Fibroblast of skin of back (primary cell): ENCODE results near the gene MFN2.

Experiments used
- DNase-seq: peaks from one replicate; pipeline ENCODE4 v3.0.0-alpha.2; 2013

Gene MFN2

DNA sequence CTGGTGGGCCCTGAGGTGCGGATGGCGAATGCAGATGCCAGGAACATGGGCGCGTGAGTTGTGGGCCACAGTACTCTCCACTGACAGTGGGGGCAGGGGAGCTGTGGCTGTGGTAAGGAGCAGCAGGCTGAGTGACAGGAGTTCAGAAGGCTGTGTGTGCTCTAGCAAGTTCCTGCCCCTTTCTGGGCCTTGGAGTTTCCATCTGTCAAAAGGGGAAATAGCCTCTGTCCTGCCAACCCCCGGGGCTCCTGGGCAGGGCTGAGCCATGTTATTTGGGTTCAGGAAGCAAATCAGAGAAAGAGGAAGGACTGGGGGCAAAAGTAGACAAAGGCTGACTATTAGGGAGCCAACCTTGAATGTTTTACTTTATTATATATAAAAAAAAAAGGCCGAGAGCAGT is 19.5 kb upstream of the MFN2 start:
- no peak for DNase-seq

DNA sequence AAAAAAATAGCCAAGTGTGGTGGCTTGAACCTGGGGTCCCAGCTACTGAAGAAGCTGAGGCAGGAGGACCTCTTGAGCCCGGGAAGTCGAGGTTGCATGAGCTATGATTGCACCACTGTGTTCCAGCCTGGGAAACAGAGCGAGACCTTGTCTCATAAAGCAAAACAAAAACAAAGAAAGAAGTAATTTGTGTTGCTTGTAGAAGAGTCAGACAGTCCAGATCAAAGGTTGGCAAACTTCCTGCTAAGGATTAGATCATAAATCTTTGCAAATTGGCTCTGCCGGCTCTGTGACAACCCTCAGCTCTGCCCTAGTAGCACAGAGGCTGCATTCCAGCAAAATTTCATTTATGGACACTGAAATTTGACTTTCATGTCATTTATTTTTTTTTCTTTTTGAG is 19.0 kb upstream of the MFN2 start:
- DNase-seq = no peak

DNA sequence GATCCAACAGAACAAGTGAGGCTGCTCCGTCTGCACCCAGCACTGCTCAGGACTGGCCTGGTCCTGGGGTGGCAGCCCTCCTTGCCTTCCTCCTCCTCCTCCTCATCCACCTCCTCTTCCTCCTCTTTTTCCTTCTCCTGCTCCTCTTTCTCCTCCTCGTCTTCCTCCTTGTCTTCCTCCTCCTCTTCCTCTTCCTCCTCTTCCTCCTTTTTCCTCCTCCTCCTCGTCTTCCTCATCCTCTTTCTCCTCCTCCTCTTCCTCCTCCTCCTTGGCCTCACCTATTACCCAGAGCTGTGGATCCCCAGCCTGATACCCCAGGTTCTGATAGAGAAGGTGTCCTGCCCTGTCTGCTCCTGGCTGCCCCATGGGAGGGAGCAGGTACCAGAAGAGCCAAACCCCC is 16.6 kb upstream of the MFN2 start:
- no peak for DNase-seq

DNA sequence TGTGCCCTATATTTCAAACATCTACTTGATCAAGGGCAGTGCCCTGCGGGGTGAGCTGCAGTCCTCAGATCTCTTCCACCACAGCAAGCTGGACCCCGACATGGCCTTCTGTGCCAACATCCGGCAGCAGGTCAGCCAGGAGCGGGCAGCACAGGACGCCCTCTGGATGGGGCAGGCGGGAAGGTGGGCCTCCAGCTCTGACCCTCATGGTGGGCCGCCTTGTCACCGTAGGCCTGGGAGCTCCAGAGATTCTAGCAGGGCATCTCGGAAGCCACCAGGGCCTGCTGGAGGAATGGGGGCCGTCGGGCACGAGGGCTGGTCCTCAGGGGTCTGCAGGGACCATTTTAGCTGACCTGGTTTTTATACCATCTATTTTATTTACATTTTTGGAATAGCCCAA is 15.6 kb upstream of the MFN2 start:
- no peak for DNase-seq

DNA sequence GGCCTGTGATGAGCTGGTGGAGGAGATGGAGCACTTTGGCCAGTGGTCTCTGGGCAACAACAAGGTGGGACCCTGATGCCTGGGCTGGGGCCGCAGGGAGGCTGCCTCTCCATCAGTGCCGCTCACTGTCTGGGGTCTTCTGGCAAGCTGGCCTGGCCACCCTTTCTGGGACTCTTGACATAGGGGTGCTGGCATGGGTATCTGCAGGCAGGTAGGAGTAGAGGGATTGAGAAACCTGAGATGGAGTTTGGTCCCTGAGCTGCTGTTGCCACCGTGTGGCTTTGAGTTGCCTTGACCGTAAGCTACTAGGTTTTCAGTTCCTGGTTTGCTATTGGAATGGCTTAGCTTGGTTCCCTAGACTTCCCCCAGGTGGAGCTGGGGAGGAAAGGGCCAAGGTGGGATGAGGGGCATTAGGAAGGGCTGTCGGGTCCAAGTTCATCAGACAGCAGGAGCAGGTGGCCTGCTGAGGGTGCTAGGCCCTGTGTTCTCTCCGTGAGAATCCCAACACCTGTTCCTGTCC is 13.2 kb upstream of the MFN2 start:
- peak; percentile 21 for DNase-seq

DNA sequence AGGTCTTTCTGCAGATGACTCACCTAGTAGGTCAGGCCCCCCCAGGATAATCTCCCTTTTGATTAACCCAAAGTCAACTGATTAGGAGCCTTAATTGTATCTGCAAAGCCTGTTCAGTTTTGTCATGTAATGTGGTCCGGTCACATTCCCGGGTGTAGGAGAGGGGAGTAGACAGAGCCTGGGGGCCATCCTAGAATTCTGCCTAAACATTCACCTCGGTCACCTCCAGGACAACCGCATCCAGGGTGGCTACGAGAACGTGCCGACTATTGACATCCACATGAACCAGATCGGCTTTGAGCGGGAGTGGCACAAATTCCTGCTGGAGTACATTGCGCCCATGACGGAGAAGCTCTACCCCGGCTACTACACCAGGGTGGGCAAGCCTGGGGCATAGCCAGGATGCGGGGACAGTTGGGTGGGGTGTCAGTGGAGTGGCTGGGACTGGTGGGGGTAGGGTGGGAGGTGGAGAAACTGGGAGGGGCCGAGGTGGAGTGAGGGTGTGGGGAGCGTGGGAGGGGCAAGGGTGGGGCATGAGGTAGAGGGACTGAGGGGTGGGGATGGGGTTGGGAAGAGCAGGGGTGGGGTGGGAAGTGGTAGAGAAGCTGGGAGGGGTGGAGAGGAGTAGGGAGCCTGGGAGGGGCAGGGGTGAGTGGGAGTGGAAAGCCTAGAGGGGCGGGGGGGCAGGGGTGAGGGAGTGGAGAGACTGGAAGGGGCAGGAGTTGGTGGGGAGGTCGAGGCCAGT is 9.6 kb upstream of the MFN2 start:
- DNase-seq = no peak

DNA sequence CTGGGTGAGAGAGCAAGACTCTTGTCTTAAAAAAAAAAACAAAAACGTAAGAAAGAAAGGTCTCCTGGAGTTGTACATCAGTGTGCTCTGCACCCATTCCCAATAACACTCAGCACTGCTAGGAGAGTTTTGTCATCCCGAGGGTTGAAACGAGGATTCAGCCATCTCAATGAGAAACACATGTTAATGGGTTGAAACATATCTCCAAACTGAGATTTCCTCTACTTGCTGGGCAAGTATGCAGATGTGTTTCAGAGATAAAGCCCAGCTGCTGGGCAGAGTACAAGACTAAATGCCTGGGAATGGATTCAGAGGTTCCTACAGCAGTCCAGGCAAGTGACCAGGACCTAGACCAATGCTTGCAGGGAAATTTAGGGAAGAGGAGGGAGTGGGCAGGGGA is 2.6 kb upstream of the MFN2 start:
- DNase-seq = no peak

DNA sequence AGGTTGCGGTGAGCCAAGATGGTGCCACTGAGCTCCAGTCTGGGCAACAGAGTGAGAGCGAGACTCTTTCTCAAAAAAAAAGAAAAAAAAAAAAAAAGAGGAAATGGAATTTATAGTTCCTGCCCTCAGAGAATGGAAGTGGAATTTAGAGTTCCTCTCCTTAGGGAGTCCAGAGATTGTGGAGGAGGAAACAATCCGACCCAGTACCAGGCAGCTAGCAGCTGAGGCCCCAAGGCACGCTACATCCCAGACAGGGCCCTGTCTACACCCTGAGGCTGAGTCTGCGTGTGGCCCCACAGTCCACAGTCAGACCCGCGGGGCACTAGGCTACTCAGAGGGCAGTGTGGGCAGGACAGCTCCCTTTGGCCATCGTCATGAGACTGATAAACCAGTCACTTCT is 1.9 kb upstream of the MFN2 start:
- DNase-seq = no peak

DNA sequence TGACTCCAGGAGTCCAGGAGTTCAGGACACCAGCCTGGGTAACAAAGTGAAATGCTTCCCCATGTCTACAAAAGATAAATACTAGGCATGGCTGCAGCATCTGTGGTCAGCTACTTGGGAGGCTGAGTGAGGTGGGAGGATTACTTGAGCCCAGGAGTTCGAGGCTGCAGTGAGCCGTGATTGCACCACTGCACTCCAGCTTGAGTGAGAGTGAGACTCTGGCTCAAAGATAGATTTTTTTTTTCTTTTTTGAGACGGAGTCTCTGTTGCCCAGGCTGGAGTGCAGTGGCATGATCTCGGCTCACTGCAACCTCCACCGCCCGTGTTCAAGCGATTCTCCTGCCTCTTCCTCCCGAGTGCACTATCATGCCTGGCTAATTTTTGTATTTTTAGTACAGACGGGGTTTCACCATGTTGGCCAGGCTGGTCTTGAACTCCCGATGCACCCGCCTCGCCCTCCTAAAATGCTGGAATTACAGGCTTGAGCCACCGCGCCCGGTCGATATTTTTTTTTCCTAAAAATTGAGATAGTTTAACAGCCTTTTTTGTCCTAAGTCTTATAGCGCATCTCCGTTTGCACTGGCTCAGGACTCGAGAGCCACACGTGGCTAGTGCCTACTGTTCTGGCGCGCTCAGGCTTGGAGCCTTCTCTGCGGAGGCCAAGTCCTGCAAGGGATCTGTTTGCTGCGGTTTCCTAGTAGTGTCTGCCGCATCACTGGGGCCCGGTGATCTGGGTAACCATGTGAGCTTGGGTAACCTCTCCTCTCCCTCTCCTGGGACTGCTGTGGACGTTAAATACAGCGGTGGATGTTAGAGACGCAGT is 1.0 kb upstream of the MFN2 start:
- DNase-seq = no peak

DNA sequence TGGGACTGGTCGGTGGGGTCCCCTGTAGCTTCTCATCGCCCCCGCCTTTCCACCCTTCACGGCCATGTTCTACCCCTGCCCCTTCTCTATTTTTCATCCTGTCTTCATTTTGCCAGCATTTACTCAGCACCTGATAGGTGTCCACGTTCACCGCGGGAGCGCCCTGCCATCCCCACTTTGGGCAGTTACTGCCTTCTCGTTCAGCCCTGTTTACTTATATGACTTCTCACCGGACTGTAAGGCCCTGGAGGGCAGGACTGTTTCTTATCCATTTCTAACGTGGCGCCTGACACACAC is 380 bp downstream of the MFN2 start:
- DNase-seq = no peak

DNA sequence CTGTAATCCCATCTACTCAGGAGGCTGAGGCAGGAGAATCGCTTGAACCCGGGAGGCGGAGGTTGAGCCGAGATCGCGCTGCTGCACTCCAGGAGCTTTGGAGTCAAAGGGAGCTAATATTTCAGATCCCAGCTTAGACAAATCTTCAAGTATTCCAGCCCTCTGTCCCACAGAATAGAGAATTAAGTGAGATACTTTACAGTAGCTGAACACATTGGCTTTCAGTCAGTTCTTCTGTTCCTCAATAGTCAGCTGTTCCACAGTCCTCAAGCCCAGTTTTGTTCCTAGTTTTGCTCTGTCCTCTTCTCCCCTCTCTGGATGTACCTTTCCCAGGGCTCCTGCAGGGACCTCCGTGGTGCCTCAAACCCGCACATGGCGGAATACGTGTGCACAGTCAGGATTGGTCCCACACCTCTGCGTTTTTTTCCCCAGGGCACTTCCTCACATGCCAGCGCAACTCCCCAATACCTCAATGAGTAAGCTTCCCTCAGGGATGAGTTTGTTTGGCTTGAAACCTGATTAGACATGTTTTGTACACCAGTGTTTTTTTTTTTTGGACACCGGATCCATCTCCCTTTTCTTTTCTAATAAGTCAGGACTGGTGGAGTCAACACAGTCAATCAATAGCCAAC is 1.2 kb downstream of the MFN2 start:
- DNase-seq = no peak

DNA sequence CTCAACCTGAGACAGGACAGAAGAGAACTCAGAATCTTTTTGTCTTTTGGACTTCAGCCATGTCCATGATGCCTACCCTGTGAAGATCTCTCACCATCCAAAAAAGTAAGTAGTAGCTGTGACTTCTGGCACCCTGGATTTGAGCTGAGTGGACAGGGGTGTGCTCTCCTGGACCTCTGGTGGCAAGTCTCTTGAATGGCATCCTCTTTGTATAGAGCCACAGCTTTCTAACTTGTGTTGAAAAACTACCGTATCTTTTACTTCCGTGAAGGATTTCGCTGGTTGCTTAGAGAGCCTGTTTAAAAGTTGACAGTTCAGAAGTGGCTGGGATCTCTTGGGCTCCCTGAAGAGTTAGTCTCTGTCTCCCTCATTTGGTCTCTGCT is 1.8 kb downstream of the MFN2 start:
- peak; percentile 33 for DNase-seq

DNA sequence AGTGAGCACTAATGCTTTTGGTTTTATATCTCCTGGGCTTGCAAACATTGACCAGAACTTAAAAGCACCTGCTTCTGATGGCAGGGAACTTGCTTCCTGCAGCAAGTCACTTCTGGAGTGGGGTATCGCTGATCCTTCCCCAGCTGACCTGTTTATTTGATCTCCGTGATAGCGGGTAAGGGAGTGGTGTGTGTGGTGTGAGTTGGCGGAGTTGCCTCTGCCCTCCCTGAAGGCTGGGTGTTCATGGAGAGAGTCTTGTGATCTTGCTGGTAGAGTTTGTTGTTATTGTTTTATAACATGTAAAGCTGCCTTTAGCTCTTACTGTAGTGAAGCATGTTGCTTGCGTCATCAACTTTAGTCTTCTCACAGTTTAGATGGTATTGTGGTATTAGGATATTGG is 3.9 kb downstream of the MFN2 start:
- DNase-seq = no peak

DNA sequence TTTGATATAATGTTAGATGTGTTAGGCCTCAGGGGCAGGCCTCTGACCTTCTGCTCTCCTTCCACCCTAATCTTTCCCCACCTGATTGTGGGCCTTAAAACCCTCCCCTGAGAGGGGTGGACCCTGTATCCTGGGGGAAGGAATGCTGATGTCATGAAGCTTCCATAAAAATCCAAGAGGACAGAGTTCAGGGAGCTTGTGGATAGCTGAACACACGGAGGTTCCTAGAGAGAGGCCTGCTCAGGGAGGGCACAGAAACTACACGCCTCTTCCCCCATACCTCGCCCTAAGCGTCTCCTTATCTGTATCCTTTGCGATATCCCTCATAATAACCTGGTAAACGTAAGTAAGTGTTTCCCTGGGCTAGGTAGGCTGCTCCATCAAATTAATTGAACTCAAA is 4.3 kb downstream of the MFN2 start:
- DNase-seq = no peak

DNA sequence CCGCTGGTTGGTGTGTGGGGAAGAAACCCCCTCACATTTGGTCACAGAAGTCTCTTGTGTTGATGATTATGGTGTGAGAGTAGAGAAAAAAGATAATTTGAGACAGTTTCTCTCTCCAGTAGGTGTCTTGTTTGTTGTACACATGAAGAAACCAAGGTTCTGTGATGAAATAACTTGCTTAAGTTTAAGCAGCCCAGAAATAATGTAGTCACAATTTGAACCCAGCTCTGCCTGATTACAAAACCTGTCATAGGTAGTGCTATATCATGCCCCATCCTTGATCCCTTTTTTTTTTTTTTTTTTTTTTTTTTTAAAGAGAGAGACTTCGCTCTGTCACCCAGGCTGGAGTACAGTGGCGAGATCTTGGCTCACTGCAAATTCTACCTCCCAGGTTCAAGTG is 4.9 kb downstream of the MFN2 start:
- DNase-seq = no peak

DNA sequence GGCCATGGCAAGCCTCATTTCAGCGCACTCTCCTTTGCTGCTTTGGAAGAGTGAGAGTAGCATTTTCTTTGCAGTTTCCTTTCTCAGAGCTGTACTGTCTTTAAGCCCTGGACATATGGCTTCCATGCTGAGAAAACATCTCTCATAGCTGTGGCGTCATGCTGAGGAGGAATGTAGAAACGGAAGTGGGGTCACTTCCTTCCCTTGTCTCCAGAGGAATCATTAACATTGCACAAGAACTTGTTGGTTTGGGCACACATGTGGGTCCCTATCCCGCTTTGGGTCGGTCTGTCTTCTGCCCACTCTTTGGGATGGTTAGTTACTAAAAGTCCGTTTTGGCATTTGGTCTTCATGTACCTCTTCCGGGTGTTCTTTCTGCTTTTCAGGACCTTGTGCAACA is 5.6 kb downstream of the MFN2 start:
- DNase-seq = peak; percentile 89

DNA sequence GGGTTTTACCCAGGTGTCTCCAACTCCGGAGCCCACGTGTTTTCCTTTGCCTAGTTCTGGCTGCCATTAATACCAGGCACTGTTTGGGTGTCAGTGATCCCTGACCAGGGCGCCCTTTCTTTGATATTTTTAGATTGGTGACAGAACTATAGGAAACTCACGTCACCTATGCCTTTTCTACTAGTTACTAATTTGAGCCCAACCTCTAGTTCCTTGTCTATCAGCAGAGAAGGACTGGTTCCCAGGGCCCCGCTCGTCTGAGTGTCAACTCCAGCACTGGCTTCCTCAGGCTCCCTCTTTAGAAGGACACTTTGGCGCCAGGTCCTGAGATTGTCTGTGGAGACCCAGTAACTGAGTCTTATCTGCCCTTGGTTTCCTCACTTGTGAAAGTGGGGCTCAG is 9.4 kb downstream of the MFN2 start:
- DNase-seq = no peak

DNA sequence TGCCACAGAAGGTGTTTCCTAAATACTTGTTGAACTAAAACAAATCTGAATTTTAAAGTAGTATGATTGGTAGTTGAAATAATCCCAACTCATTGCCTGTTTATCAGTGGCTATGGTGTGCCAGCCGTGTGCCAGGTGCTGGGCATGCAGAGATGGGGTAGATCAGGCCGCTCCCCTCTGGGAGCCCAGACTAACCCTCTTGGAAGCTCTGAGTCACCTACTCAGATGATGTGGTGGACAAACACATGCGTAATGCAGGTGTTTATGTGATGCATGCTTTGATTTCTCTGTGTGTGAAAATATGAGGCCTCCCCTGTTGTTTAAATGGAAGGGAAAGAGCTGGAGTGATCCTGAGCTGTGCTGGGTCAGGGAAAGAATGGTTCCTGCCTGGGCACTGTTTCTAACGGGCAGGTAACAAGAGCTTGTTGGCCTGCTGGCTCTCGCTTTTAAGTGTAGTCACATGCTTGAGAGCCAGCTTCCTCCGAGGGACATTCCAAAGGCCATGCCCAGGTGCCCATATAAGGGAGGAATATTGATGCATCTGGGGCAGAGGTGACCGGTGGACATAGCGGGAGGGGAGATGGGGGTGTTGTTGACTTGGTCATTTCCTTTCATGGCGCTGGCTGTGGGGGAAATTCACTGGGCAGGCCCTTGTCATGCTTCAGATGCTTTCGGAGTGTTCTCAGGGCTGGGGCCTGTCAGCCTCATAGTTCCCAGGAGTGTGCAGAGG is 10.2 kb downstream of the MFN2 start:
- DNase-seq = no peak

DNA sequence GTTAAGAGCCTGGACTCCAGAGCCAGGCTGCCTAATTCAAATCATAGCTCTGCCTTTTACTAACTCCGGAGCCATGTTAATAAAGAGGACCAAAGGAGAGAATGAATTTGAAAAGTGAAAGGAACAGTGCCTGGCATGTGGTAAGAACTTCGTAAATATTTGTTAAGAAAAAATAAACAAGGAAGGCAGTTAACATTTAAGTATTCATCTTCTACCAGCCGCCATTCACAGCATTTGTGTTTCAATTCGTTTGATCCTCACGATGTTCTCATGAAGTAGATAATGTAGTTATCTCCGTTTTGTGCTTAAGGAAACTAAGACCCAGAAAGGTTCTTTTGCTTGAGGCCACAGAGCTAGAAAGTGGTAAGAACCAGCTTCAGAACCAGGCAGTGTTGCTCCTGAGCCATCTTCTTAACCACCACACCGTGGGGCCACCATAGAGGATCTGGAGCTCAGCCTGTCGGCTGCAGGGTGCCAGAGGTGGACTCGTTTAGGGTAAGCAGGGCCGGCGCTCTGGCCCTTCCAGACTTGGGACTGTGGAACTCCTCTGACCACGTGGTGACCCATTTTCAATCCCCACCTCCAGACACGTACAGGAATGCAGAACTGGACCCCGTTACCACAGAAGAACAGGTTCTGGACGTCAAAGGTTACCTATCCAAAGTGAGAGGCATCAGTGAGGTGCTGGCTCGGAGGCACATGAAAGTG is 11.9 kb downstream of the MFN2 start:
- DNase-seq = no peak

DNA sequence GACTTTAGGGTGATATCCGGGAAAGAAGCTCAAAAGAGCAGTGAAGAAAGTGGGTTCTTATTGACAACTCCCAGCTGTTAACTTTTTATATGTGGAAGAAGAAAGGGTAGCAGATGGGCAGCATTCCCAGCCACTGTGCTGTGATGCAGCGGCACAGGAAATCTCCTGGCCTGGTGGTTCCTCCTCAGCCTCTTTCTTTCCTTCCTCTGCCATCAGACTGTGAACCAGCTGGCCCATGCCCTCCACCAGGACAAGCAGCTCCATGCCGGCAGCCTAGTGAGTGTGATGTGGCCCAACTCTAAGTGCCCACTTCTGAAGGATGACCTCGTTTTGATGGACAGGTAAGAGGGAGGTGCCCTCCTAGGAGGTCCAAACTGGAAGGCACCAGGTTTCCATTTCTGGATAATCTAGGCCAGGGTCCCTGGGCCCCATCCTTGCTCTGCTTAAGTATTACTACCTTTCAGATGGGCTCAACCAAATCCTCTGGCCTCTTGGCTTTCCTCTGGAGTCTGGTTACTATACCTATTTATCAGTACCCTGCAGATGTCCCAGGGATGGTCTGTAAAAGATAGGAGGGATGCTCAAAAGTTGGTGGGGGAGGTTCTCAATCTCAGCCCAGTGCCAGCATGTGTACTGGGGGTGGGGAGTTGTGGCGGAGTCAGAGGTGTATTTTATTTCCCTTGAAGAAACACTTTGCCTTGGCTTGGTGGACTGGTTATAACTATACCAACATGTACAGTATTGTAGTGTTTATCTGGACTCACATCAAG is 17.0 kb downstream of the MFN2 start:
- DNase-seq = no peak

DNA sequence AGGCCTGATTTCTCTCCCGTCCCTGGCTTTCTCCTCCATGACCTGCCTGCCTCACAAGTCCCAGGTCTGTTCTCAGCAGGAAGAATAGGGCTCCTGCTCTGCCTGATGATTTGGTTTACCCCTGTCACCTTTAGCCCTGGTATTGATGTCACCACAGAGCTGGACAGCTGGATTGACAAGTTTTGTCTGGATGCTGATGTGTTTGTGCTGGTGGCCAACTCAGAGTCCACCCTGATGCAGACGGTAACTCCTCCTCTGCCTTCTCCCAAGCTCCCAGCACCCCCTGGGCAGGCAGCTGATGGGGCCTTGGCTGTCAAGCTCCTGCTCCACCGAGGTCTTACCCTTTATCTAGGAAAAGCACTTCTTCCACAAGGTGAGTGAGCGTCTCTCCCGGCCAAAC is 18.4 kb downstream of the MFN2 start:
- no peak for DNase-seq

DNA sequence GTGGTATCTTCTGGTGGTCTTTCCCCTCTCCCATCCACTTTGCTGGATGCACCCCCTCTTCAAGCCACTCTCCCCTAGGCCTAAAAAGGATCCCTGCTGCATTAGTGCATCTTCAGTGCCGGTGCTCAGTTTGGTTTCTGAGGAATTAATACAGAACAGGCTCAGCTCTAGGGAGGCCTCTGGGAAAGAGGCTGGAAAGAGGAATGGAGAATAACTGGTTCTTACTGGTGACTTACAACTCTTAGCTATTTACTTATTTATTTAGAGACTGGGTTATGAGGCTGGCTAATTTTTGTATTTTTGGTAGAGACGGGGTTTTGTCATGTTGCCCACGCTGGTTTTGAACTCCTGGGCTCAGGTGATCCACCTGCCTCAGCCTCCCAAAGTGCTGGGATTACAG is 19.0 kb downstream of the MFN2 start:
- no peak for DNase-seq
